ENCODE measurements around the gene UTS2B.

Gene UTS2B

DNA sequence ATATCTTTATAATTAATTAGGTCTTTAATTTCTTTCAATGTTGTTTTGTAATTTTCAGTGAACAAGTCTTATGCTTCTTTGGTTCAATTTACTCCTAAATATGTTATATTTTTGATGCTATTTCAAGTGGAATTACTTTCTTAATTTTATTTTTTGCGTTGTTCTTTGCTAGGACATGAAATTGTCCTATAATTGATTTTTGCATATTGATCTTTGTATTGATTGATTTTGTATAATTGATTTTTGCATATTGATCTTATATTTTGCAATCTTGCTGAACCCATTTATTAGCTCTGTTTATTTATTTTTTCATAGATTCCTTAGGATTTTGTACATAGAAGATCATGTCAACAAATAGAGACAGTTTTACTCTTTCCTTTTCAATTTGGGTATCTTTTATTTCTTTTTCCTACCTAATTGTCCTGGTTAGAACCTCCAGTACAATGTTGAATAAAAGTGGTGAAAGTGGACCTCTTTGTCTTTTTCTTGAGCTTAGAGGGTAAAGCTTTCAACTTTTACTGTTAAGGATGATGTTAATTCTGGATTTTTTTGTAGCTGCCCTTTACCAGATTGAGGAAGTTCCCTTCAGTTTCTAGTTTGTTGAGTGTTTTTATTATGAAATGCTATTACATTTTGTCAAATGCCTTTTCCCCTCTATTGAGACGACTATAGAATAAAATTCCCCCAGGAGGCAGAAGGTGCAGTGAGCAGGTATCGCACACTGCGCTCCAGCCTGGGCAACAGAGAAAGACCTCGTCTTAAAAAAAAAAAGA lies 37.9 kb downstream of the UTS2B start:
- Histone ChIP-seq H3K9me3 (ENCODE audit: insufficient read depth, low read depth, low read length) (no peaks in the 10 kb centered on the region), H3K27me3 (ENCODE audit: insufficient read depth, low read length, poor library complexity, severe bottlenecking) (no peaks in the 10 kb centered on the region), H3K4me1 (ENCODE audit: insufficient read depth, low read length, poor library complexity, severe bottlenecking) (no peaks in the 10 kb centered on the region), H3K9ac (ENCODE audit: low read depth, low read length, poor library complexity, severe bottlenecking) (no peak overlapping the region), H3F3A (ENCODE audit: low read depth) (no peaks in the 10 kb centered on the region), H3K4me3 (ENCODE audit: low read length, poor library complexity, severe bottlenecking) (no peak overlapping the region), H3K79me2 (ENCODE audit: insufficient read depth, low read length) (no peaks in the 10 kb centered on the region), H3K36me3 (ENCODE audit: insufficient read depth, low read length) (no peaks in the 10 kb centered on the region), H3K9me2 (replicated peaks; ENCODE audit: low read depth, low read length) (no peaks in the 10 kb centered on the region), H4K20me1 (ENCODE audit: insufficient read depth, low read length, poor library complexity, severe bottlenecking) (no peaks in the 10 kb centered on the region), H3K4me2 (ENCODE audit: low read depth, low read length, poor library complexity, severe bottlenecking) (no peak overlapping the region), H2AFZ (ENCODE audit: low read length) (no peak overlapping the region)
- no peak for TF ChIP-seq EZH2phosphoT487 (IDR thresholded peaks at IDR 0.05; ENCODE audit: borderline replicate concordance)
- TF ChIP-seq, protein P1, sequence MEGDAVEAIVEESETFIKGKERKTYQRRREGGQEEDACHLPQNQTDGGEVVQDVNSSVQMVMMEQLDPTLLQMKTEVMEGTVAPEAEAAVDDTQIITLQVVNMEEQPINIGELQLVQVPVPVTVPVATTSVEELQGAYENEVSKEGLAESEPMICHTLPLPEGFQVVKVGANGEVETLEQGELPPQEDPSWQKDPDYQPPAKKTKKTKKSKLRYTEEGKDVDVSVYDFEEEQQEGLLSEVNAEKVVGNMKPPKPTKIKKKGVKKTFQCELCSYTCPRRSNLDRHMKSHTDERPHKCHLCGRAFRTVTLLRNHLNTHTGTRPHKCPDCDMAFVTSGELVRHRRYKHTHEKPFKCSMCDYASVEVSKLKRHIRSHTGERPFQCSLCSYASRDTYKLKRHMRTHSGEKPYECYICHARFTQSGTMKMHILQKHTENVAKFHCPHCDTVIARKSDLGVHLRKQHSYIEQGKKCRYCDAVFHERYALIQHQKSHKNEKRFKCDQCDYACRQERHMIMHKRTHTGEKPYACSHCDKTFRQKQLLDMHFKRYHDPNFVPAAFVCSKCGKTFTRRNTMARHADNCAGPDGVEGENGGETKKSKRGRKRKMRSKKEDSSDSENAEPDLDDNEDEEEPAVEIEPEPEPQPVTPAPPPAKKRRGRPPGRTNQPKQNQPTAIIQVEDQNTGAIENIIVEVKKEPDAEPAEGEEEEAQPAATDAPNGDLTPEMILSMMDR (conservative IDR thresholded peaks at IDR 0.05; ENCODE audit: low read length) = no peak

DNA sequence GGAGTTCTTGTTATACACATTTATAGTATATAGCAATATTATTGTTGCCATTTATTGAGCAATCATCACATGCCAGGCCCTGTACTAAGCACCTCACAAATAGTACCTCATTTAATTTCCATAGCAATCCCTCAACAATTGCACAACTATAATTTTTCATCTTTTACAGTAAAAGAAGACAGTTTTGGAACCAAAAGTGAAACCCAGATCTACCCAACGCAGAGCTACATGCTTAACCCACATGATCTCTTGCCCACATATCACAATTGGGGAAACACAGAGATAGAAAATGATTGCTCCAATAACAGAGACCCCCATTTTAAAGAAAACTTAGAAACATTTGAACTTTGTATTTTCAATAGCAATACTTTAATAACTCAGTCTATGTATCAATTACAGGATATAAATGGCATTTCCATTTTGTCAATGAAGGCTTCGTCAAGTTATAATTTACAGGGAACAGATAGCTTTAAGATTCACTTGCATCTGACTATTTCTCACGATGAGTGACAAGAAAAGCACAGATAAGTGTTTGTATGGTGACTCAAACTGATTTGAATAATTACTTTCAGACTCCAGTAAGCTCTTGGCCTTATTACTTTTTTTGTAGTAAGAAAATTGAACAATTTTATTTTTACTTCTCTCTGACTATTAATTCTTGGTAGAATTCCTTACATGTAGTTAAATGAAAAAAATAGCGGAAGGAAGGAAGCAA lies 39.9 kb downstream of the UTS2B start:
- no peaks in the 10 kb centered on the region for H3K27me3 ChIP-seq (ENCODE audit: insufficient read depth, low read length, poor library complexity, severe bottlenecking)
- TF ChIP-seq, protein P1 (conservative IDR thresholded peaks at IDR 0.05; ENCODE audit: low read length) = no peak
- no peak for TF ChIP-seq EZH2phosphoT487 (IDR thresholded peaks at IDR 0.05; ENCODE audit: borderline replicate concordance)
- H3F3A ChIP-seq (ENCODE audit: low read depth) = no peaks in the 10 kb centered on the region
- no peak overlapping the region for H3K9ac ChIP-seq (ENCODE audit: low read depth, low read length, poor library complexity, severe bottlenecking)
- H3K36me3 ChIP-seq (ENCODE audit: insufficient read depth, low read length) = no peaks in the 10 kb centered on the region
- H3K9me2 ChIP-seq (replicated peaks; ENCODE audit: low read depth, low read length) = no peaks in the 10 kb centered on the region
- H3K79me2 ChIP-seq (ENCODE audit: insufficient read depth, low read length) = no peaks in the 10 kb centered on the region
- no peaks in the 10 kb centered on the region for H4K20me1 ChIP-seq (ENCODE audit: insufficient read depth, low read length, poor library complexity, severe bottlenecking)
- H3K4me1 ChIP-seq (ENCODE audit: insufficient read depth, low read length, poor library complexity, severe bottlenecking) = no peaks in the 10 kb centered on the region
- H3K9me3 ChIP-seq (ENCODE audit: insufficient read depth, low read depth, low read length) = no peaks in the 10 kb centered on the region
- H3K4me2 ChIP-seq (ENCODE audit: low read depth, low read length, poor library complexity, severe bottlenecking) = peak overlapping the region; percentile 24
- peak overlapping the region; percentile 10 for H3K4me3 ChIP-seq (ENCODE audit: low read length, poor library complexity, severe bottlenecking)
- no peak overlapping the region for H2AFZ ChIP-seq (ENCODE audit: low read length)

GRCh38 chr3:191283400-191283799 lies 46.9 kb downstream of the UTS2B start:
- H3K4me3 ChIP-seq (ENCODE audit: low read length, poor library complexity, severe bottlenecking) = no peak overlapping the region
- no peak overlapping the region for H3K4me2 ChIP-seq (ENCODE audit: low read depth, low read length, poor library complexity, severe bottlenecking)
- H3F3A ChIP-seq (ENCODE audit: low read depth) = no peaks in the 10 kb centered on the region
- no peaks in the 10 kb centered on the region for H3K79me2 ChIP-seq (ENCODE audit: insufficient read depth, low read length)
- no peak overlapping the region for H3K9ac ChIP-seq (ENCODE audit: low read depth, low read length, poor library complexity, severe bottlenecking)
- no peaks in the 10 kb centered on the region for H4K20me1 ChIP-seq (ENCODE audit: insufficient read depth, low read length, poor library complexity, severe bottlenecking)
- H3K36me3 ChIP-seq (ENCODE audit: insufficient read depth, low read length) = no peaks in the 10 kb centered on the region
- H3K27me3 ChIP-seq (ENCODE audit: insufficient read depth, low read length, poor library complexity, severe bottlenecking) = no peaks in the 10 kb centered on the region
- no peak overlapping the region for H2AFZ ChIP-seq (ENCODE audit: low read length)
- no peaks in the 10 kb centered on the region for H3K9me2 ChIP-seq (replicated peaks; ENCODE audit: low read depth, low read length)
- TF ChIP-seq EZH2phosphoT487 (IDR thresholded peaks at IDR 0.05; ENCODE audit: borderline replicate concordance) = no peak
- TF ChIP-seq, protein P1 (conservative IDR thresholded peaks at IDR 0.05; ENCODE audit: low read length) = no peak
- no peaks in the 10 kb centered on the region for H3K9me3 ChIP-seq (ENCODE audit: insufficient read depth, low read depth, low read length)
- no peaks in the 10 kb centered on the region for H3K4me1 ChIP-seq (ENCODE audit: insufficient read depth, low read length, poor library complexity, severe bottlenecking)

Data from Loucy (cell line).